ENCODE results near the gene FAM234A.
"Not testable (repeated sequence)": the region's sequence is repeated elsewhere in the genome, so short reads cannot be mapped to it uniquely, and the experiment has no call there.

The FAM234A gene

GRCh38 chr16:191831-192230 lies 42.8 kb upstream of the FAM234A start:
- DNase-seq (ENCODE audit: extremely low spot score) = no peak
- no peak for TF ChIP-seq TARDBP (IDR thresholded peaks at IDR 0.05)
- TF ChIP-seq SUZ12 (IDR thresholded peaks at IDR 0.05) = no peak
- TF ChIP-seq HDGF (IDR thresholded peaks at IDR 0.05; ENCODE audit: borderline replicate concordance) = no peak
- ChIA-PET POLR2A (no interaction called here), CTCF (interaction anchor here (0.8 kb wide), 1 partner anchor 10 kb away, joined by 7 read pairs; no protein-coding TSS in a partner anchor)

- TF ChIP-seq FOXK2 (IDR thresholded peaks at IDR 0.05) (no peak), NFRKB (IDR thresholded peaks at IDR 0.05) (no peak), TARDBP (IDR thresholded peaks at IDR 0.05) (no peak), PKNOX1 (IDR thresholded peaks at IDR 0.05) (no peak), ELF4 (IDR thresholded peaks at IDR 0.05) (no peak), ZNF384 (IDR thresholded peaks at IDR 0.05) (no peak), L3MBTL2 (conservative IDR thresholded peaks at IDR 0.05) (no peak), BHLHE40 (IDR thresholded peaks at IDR 0.05; ENCODE audit: borderline replicate concordance) (no peak)
- DNase-seq (ENCODE audit: extremely low spot score) = no peak
- CTCF ChIA-PET = no interaction called here
- POLR2A ChIA-PET = no interaction called here
Observed at GRCh38 chr16:192686-193085, 41.9 kb upstream of the FAM234A start.

- CTCF ChIA-PET = no interaction called here
- POLR2A ChIA-PET = no interaction called here
- DNase-seq (ENCODE audit: extremely low spot score) = no peak
- TF ChIP-seq BHLHE40 (IDR thresholded peaks at IDR 0.05; ENCODE audit: borderline replicate concordance) = no peak
- no peak for TF ChIP-seq FOXM1 (IDR thresholded peaks at IDR 0.05; ENCODE audit: borderline replicate concordance)
- no peak for TF ChIP-seq FOXK2 (IDR thresholded peaks at IDR 0.05)
Observed at GRCh38 chr16:193441-193840, 41.2 kb upstream of the FAM234A start.

- no peak for DNase-seq (ENCODE audit: extremely low spot score)
- ChIA-PET CTCF (no interaction called here), POLR2A (no interaction called here)
- TF ChIP-seq SUZ12 (IDR thresholded peaks at IDR 0.05) (no peak), SP1 (IDR thresholded peaks at IDR 0.05) (no peak), PKNOX1 (IDR thresholded peaks at IDR 0.05) (no peak), BHLHE40 (IDR thresholded peaks at IDR 0.05; ENCODE audit: borderline replicate concordance) (no peak), CTBP1 (IDR thresholded peaks at IDR 0.05; ENCODE audit: borderline replicate concordance) (no peak), FOXM1 (IDR thresholded peaks at IDR 0.05; ENCODE audit: borderline replicate concordance) (no peak), ARNT (IDR thresholded peaks at IDR 0.05) (no peak), HDGF (IDR thresholded peaks at IDR 0.05; ENCODE audit: borderline replicate concordance) (no peak), ZNF384 (IDR thresholded peaks at IDR 0.05) (no peak), FOXA1 (IDR thresholded peaks at IDR 0.05) (no peak), FOXK2 (IDR thresholded peaks at IDR 0.05) (no peak), L3MBTL2 (conservative IDR thresholded peaks at IDR 0.05) (no peak)
Observed at GRCh38 chr16:194516-194915, 40.1 kb upstream of the FAM234A start.

GRCh38 chr16:200388-200787 lies 34.2 kb upstream of the FAM234A start:
- ChIA-PET POLR2A (no interaction called here), CTCF (no interaction called here)
- TF ChIP-seq LEF1 (IDR thresholded peaks at IDR 0.05; ENCODE audit: borderline replicate concordance) = no peak
- TF ChIP-seq L3MBTL2 (conservative IDR thresholded peaks at IDR 0.05) = no peak
- TF ChIP-seq FOXM1 (IDR thresholded peaks at IDR 0.05; ENCODE audit: borderline replicate concordance) = no peak
- no peak for TF ChIP-seq ARNT (IDR thresholded peaks at IDR 0.05)
- no peak for TF ChIP-seq FOXK2 (IDR thresholded peaks at IDR 0.05)
- no peak for TF ChIP-seq SUZ12 (IDR thresholded peaks at IDR 0.05)
- no peak for TF ChIP-seq BHLHE40 (IDR thresholded peaks at IDR 0.05; ENCODE audit: borderline replicate concordance)
- no peak for TF ChIP-seq SP1 (IDR thresholded peaks at IDR 0.05)
- no peak for TF ChIP-seq TARDBP (IDR thresholded peaks at IDR 0.05)
- TF ChIP-seq ELF4 (IDR thresholded peaks at IDR 0.05) = no peak
- no peak for TF ChIP-seq PKNOX1 (IDR thresholded peaks at IDR 0.05)
- no peak for TF ChIP-seq ZNF384 (IDR thresholded peaks at IDR 0.05)
- no peak for DNase-seq (ENCODE audit: extremely low spot score)

- TF ChIP-seq TARDBP (IDR thresholded peaks at IDR 0.05) = no peak
- no peak for TF ChIP-seq FOXA1 (IDR thresholded peaks at IDR 0.05)
- no peak for TF ChIP-seq FOXK2 (IDR thresholded peaks at IDR 0.05)
- TF ChIP-seq ELF4 (IDR thresholded peaks at IDR 0.05) = no peak
- TF ChIP-seq NFRKB (IDR thresholded peaks at IDR 0.05) = no peak
- TF ChIP-seq PKNOX1 (IDR thresholded peaks at IDR 0.05) = no peak
- TF ChIP-seq CTBP1 (IDR thresholded peaks at IDR 0.05; ENCODE audit: borderline replicate concordance) = no peak
- no peak for DNase-seq (ENCODE audit: extremely low spot score)
- ChIA-PET POLR2A (no interaction called here), CTCF (no interaction called here)
Observed at GRCh38 chr16:203246-203645, 31.4 kb upstream of the FAM234A start.

- DNase-seq (ENCODE audit: extremely low spot score); POLR2A ChIA-PET; CTCF ChIA-PET: not testable (repeated sequence)
Observed at GRCh38 chr16:204046-204445, 30.6 kb upstream of the FAM234A start.

- CTCF ChIA-PET = interaction anchor here (1.3 kb wide), 1 partner anchor 108 kb away, joined by 6 read pairs; no protein-coding TSS in a partner anchor
- DNase-seq (ENCODE audit: extremely low spot score); POLR2A ChIA-PET: not testable (repeated sequence)
Observed at GRCh38 chr16:209359-209758, 25.3 kb upstream of the FAM234A start.

- DNase-seq (ENCODE audit: extremely low spot score); POLR2A ChIA-PET: not testable (repeated sequence)
- CTCF ChIA-PET = interaction anchor here (0.7 kb wide), 1 partner anchor 16 kb away, joined by 5 read pairs; no protein-coding TSS in a partner anchor
Observed at GRCh38 chr16:211631-212180, 22.9 kb upstream of the FAM234A start.
